Endothelial cell of umbilical vein (primary cell): ENCODE results near the gene PTGES3. TPM values are rescaled to one million over a fixed set of nuclear protein-coding genes. Genes with fewer than 3 reads are reported as not detected.

Source experiments
- BruUV-seq: library from RNA; stranded (reverse); fragments of 400-500 nt; replicated peaks from 2 replicates; lab custom pipeline; 2021; lab: Mats Ljungman, UMichigan
- CTCF ChIA-PET: fragments of 300-600, 350-600 bp; sonication (Branson Sonifier 250); formaldehyde crosslinking; loops from one replicate; lab custom pipeline; 2021; ENCODE audit warnings: antibody characterized with exemption, inconsistent platforms; lab: Charles Lee
- POLR2A ChIA-PET: fragments of 300-600, 350-600 bp; sonication (Branson Sonifier 250); formaldehyde crosslinking; loops from one replicate; lab custom pipeline; 2021; ENCODE audit warnings: antibody characterized with exemption, inconsistent platforms; lab: Charles Lee
- DNase-seq: peaks from one replicate; pipeline ENCODE4 v3.0.0-alpha.2; 2011; ENCODE audit warnings: low read depth, low spot score
- FAIRE-seq: peaks from 2 replicates; lab custom pipeline; 2011; peaks lifted over from hg19 to GRCh38; lab: Jason Lieb, UNC
- H2AFZ ChIP-seq: 2 replicates; pipeline ENCODE4 v1.6.0; 2012; ENCODE audit warnings: low read depth, low read length, control low read depth, inconsistent platforms
- H3K27ac ChIP-seq: 2 replicates; pipeline ENCODE4 v1.5.1; 2011; ENCODE audit warnings: low read depth, mild to moderate bottlenecking, control low read depth, low read length, moderate library complexity; ENCODE audit not compliant: insufficient read depth
- H3K27me3 ChIP-seq, 2 experiments: 2 replicates each; pipeline versions ENCODE4 v1.6.0 to v1.6.1; 2011; ENCODE audit warnings: low read length in 2 of 2, mixed read lengths in 1 of 2; ENCODE audit not compliant: control insufficient read depth in 2 of 2, insufficient read depth in 2 of 2
- H3K36me3 ChIP-seq, 2 experiments: 2 replicates in 1 of 2; 3 replicates in 1 of 2; pipeline ENCODE4 v1.5.1; 2011; ENCODE audit warnings: low read length in 2 of 2, mild to moderate bottlenecking in 1 of 2, moderate library complexity in 1 of 2; ENCODE audit not compliant: control insufficient read depth in 2 of 2, insufficient read depth in 2 of 2; ENCODE audit errors: extremely low read depth in 1 of 2
- H3K4me1 ChIP-seq: 3 replicates; pipeline ENCODE4 v1.5.1; 2011; ENCODE audit warnings: mild to moderate bottlenecking, low read length; ENCODE audit not compliant: control insufficient read depth, insufficient read depth; ENCODE audit errors: extremely low read depth
- H3K4me2 ChIP-seq: 2 replicates; pipeline ENCODE4 v1.6.1; 2011; ENCODE audit warnings: low read length, control low read depth, mixed read lengths; ENCODE audit not compliant: insufficient read depth
- H3K4me3 ChIP-seq, 3 experiments: fragments of 200-600 bp in 1 of 3; sonication (generic), shearing (Covaris generic) in 1 of 3; replicated peaks in 1 of 3; 2 replicates each; pipeline ENCODE4 v1.5.1; 2011 to 2016; ENCODE audit warnings: control low read depth in 3 of 3, low read length in 3 of 3, mild to moderate bottlenecking in 2 of 3, inconsistent platforms in 1 of 3, low read depth in 1 of 3, moderate library complexity in 1 of 3; ENCODE audit not compliant: insufficient read depth in 1 of 3
- H3K79me2 ChIP-seq: 2 replicates; pipeline ENCODE4 v1.6.0; 2012; ENCODE audit warnings: low read length, inconsistent platforms; ENCODE audit not compliant: control insufficient read depth, insufficient read depth
- H3K9ac ChIP-seq: replicated peaks from 2 replicates; pipeline ENCODE3; 2011; ENCODE audit warnings: low read length, control low read depth; ENCODE audit not compliant: insufficient read depth; ENCODE audit errors: extremely low read depth
- H3K9me1 ChIP-seq: replicated peaks from 3 replicates; pipeline ENCODE4 v1.6.0; 2011; ENCODE audit warnings: mild to moderate bottlenecking, low read length; ENCODE audit not compliant: control insufficient read depth, insufficient read depth; ENCODE audit errors: extremely low read depth
- H3K9me3 ChIP-seq: replicated peaks from 2 replicates; pipeline ENCODE4 v1.5.1; 2012; ENCODE audit warnings: low read length, inconsistent platforms; ENCODE audit not compliant: control insufficient read depth, insufficient read depth
- H4K20me1 ChIP-seq: replicated peaks from 2 replicates; pipeline ENCODE3; 2011; ENCODE audit warnings: mild to moderate bottlenecking, low read length; ENCODE audit not compliant: control insufficient read depth, insufficient read depth; ENCODE audit errors: extremely low read depth
- EZH2 ChIP-seq: IDR thresholded peaks from 2 replicates; pipeline ENCODE4 v1.6.1; 2012; ENCODE audit warnings: borderline replicate concordance, low read depth, mild to moderate bottlenecking, moderate library complexity, low read length, inconsistent platforms; ENCODE audit not compliant: severe bottlenecking
- FOS ChIP-seq: IDR thresholded peaks from 2 replicates; pipeline ENCODE4 v1.6.1; 2011; ENCODE audit warnings: mild to moderate bottlenecking, low read length, moderate library complexity, borderline replicate concordance; ENCODE audit not compliant: insufficient read depth
- GATA2 ChIP-seq: IDR thresholded peaks from 2 replicates; pipeline ENCODE4 v1.7.0; 2011; ENCODE audit warnings: low read depth, mild to moderate bottlenecking, moderate library complexity, mixed read lengths, low read length; ENCODE audit not compliant: insufficient read length, insufficient read depth
- JUN ChIP-seq: IDR thresholded peaks from 2 replicates; pipeline ENCODE4 v1.6.1; 2011; ENCODE audit warnings: borderline replicate concordance, low read depth; ENCODE audit not compliant: insufficient read length, insufficient read depth
- MYC ChIP-seq: IDR thresholded peaks from one replicate; pipeline ENCODE4 v1.6.1; 2011; ENCODE audit warnings: mild to moderate bottlenecking, low read depth, low read length
- POLR2A ChIP-seq: IDR thresholded peaks from 2 replicates; pipeline ENCODE4 v1.6.1; 2012; ENCODE audit warnings: low read depth, mild to moderate bottlenecking, control low read depth, low read length
- POLR2AphosphoS5 ChIP-seq: IDR thresholded peaks from 2 replicates; pipeline ENCODE4 v1.6.1; 2012; ENCODE audit warnings: low read depth, mild to moderate bottlenecking, control low read depth, low read length, moderate library complexity; ENCODE audit not compliant: insufficient read depth
- dilution Hi-C: fragments of 300-500 bp; cut with MboI; formaldehyde crosslinking; loops from one replicate; pipeline ENCODE4 v1.15.0; 2019; ENCODE audit warnings: low sequenced_read_pairs; ENCODE audit not compliant: extremely low pct_ligation_motif_present
- intact Hi-C: fragments of 100-400 bp; cut with micrococcal nuclease; formaldehyde crosslinking; loops from one replicate; pipeline ENCODE4 v1.10.0; 2022
- polyA plus RNA-seq, 4 experiments: library from polyadenylated mRNA; depleted of rRNA in 3 of 4; stranded (reverse) in 3 of 4; unstranded in 1 of 4; fragments of >200 nt; gene quantifications; 2 replicates each; pipeline versions ENCODE4 v1.2.1 to v1.2.3, GENCODE V29; 2011 to 2012; ENCODE audit warnings: missing spikeins in 1 of 4
- total RNA-seq: library from RNA; stranded (reverse); gene quantifications from 2 replicates; pipeline ENCODE4 v1.2.3, GENCODE V29; 2021
- TF ChIP-seq, protein P1 (sequence below): IDR thresholded peaks from 2 replicates; pipeline ENCODE4 v1.6.1; 2011; ENCODE audit not compliant: insufficient read depth, insufficient read length
- TF ChIP-seq, protein P2 (sequence below), 2 donors: IDR thresholded peaks; 1 replicate in 1 of 2; 2 replicates in 1 of 2; pipeline ENCODE4 v1.5.1; 2011; ENCODE audit warnings: low read length in 2 of 2, mild to moderate bottlenecking in 2 of 2, moderate library complexity in 2 of 2, control low read depth in 1 of 2, inconsistent platforms in 1 of 2, low read depth in 1 of 2; ENCODE audit not compliant: insufficient read depth in 1 of 2; ENCODE audit errors: extremely low read depth in 1 of 2

The PTGES3 gene
- total and polyA plus RNA-seq, 2 donors (not counting 3 experiments of a cell fraction or from before 2014, with no cell fraction given), result 48.5 to 278 TPM

DNA sequence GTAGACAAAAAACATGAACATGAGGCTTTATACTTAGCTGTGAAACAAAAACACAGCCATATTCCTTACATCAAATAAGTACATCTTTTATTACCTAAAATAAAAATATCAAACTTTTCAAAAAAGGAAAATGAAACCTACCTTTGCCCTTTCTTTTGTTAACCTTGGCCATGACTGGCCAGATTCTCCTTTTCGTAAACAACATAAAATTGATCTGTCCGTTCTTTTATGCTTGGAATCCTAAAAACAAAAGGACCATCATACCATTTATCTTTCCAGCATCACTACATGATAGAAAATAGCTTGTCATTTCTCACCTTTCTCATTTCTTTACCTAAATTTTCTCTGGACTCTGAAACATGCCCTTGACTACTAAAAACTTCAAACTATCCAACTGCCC lies 16.5 kb downstream of the PTGES3 start:
- ChIA-PET POLR2A (no interaction called here), CTCF (interaction anchor here (1.7 kb wide), 1 partner anchor 16 kb away, joined by 6 read pairs; the partner anchor contains the start of gene PTGES3)
- Histone ChIP-seq H4K20me1 (peaks cover 5% of the 10 kb centered on the region), H3K27me3 (no peaks in the 10 kb centered on the region), H2AFZ (no peak overlapping the region), H3K36me3 (peaks cover 17 to 37% of the 10 kb centered on the region in 2 experiments), H3K4me3 (no peak overlapping the region), H3K27ac (no peak overlapping the region), H3K4me1 (no peaks in the 10 kb centered on the region), H3K79me2 (peaks cover 85% of the 10 kb centered on the region), H3K9ac (no peak overlapping the region), H3K9me3 (no peaks in the 10 kb centered on the region), H3K4me2 (no peak overlapping the region), H3K9me1 (no peaks in the 10 kb centered on the region)
- TF ChIP-seq EZH2 (no peak), POLR2AphosphoS5 (no peak), POLR2A (no peak), GATA2 (no peak), FOS (no peak), JUN (no peak), MYC (no peak)
- TF ChIP-seq, protein P1, sequence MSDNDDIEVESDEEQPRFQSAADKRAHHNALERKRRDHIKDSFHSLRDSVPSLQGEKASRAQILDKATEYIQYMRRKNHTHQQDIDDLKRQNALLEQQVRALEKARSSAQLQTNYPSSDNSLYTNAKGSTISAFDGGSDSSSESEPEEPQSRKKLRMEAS, result no peak
- intact Hi-C loops (no loop called here), dilution Hi-C loops (no loop called here)
- FAIRE-seq (no peak), DNase-seq (no peak)
- BruUV-seq, result no TSS peak

DNA sequence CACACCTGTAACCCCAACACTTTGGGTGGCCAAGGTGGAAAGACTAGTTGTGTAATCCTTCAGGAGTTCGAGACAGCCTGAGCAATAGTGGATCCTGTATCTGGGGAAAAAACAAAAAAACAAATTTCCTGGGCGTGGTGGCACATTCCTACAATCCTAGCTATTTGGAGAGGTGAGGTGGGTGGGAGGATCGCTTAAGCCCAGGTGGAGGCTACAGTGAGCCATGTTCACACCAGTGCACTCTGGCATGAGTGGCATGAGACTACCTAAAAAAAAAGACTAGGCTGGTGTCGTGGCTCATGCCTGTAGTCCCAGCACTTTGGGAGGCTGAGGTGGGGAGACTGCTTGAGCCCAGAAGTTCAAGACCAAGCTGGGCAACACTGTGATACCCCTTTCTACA lies 17.2 kb downstream of the PTGES3 start:
- CTCF ChIA-PET, result interaction anchor here (1.7 kb wide), 1 partner anchor 17 kb away, joined by 6 read pairs; the partner anchor contains the start of gene PTGES3
- Histone ChIP-seq H3K4me3 (no peak overlapping the region), H3K36me3 (peaks cover 17 to 40% of the 10 kb centered on the region in 2 experiments), H3K9ac (no peak overlapping the region), H3K4me2 (no peak overlapping the region), H3K27ac (no peak overlapping the region), H3K9me1 (no peaks in the 10 kb centered on the region), H2AFZ (no peak overlapping the region), H3K9me3 (no peaks in the 10 kb centered on the region), H3K27me3 (no peaks in the 10 kb centered on the region), H3K79me2 (peaks cover 80% of the 10 kb centered on the region), H3K4me1 (no peaks in the 10 kb centered on the region), H4K20me1 (peaks cover 5% of the 10 kb centered on the region)
- TF ChIP-seq FOS (no peak), POLR2AphosphoS5 (no peak), EZH2 (no peak), POLR2A (no peak), GATA2 (no peak), JUN (no peak), MYC (no peak)
- TF ChIP-seq, protein P1, result no peak
- TF ChIP-seq, protein P2, sequence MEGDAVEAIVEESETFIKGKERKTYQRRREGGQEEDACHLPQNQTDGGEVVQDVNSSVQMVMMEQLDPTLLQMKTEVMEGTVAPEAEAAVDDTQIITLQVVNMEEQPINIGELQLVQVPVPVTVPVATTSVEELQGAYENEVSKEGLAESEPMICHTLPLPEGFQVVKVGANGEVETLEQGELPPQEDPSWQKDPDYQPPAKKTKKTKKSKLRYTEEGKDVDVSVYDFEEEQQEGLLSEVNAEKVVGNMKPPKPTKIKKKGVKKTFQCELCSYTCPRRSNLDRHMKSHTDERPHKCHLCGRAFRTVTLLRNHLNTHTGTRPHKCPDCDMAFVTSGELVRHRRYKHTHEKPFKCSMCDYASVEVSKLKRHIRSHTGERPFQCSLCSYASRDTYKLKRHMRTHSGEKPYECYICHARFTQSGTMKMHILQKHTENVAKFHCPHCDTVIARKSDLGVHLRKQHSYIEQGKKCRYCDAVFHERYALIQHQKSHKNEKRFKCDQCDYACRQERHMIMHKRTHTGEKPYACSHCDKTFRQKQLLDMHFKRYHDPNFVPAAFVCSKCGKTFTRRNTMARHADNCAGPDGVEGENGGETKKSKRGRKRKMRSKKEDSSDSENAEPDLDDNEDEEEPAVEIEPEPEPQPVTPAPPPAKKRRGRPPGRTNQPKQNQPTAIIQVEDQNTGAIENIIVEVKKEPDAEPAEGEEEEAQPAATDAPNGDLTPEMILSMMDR (IDR thresholded peaks at IDR 0.05; ENCODE audit: extremely low read depth in 1 of 2, insufficient read depth in 1 of 2, low read depth in 1 of 2, low read length in 2 of 2), result no peak
- no peak for DNase-seq
- intact Hi-C loops (no loop called here), dilution Hi-C loops (no loop called here)
- POLR2A ChIA-PET, result no interaction called here
- no peak for FAIRE-seq
- BruUV-seq, result no TSS peak
